ENCODE data around the gene ZNF219.

Gene ZNF219

GRCh38 chr14:21069388-21070082 is 28.9 kb downstream of the ZNF219 start:
- DNase-seq (ENCODE audit: low read depth in 2 of 2), result no peak

GRCh38 chr14:21068521-21069387 is 29.7 kb downstream of the ZNF219 start:
- DNase-seq (ENCODE audit: low read depth in 2 of 2), result peak in 1 of 2 donors; percentile 30

GRCh38 chr14:21066882-21067502 is 31.5 kb downstream of the ZNF219 start:
- no peak for DNase-seq (ENCODE audit: low read depth in 2 of 2)

GRCh38 chr14:21063479-21063878 is 35.0 kb downstream of the ZNF219 start:
- DNase-seq (ENCODE audit: low read depth in 2 of 2), result no peak

- DNase-seq (ENCODE audit: low read depth in 2 of 2), result no peak
These were observed 37.1 kb downstream of the ZNF219 start for GRCh38 chr14:21061347-21061668.

- DNase-seq (ENCODE audit: low read depth in 2 of 2), result no peak
These were observed 37.7 kb downstream of the ZNF219 start for GRCh38 chr14:21060614-21061346.

- DNase-seq (ENCODE audit: low read depth in 2 of 2), result no peak
These were observed 38.4 kb downstream of the ZNF219 start for GRCh38 chr14:21059842-21060613.

- no peak for DNase-seq (ENCODE audit: low read depth in 2 of 2)
These were observed 39.6 kb downstream of the ZNF219 start for GRCh38 chr14:21058903-21059302.

- DNase-seq (ENCODE audit: low read depth in 2 of 2), result no peak
These were observed 40.4 kb downstream of the ZNF219 start, which contains the start of gene RNASE8 for GRCh38 chr14:21057803-21058675. Gene RNASE8 (plus strand): TSS chr14:21057822. CDS start chr14:21057893, 71 bp downstream.

- DNase-seq (ENCODE audit: low read depth in 2 of 2), result no peak
These were observed 41.8 kb downstream of the ZNF219 start for GRCh38 chr14:21056520-21057163.

GRCh38 chr14:21055432-21056117 is 42.9 kb downstream of the ZNF219 start:
- DNase-seq (ENCODE audit: low read depth in 2 of 2), result no peak

GRCh38 chr14:21054768-21055145 is 43.7 kb downstream of the ZNF219 start:
- DNase-seq (ENCODE audit: low read depth in 2 of 2), result no peak

GRCh38 chr14:21054123-21054767 is 44.2 kb downstream of the ZNF219 start:
- DNase-seq (ENCODE audit: low read depth in 2 of 2), result no peak

- DNase-seq (ENCODE audit: low read depth in 2 of 2), result no peak
These were observed 45.0 kb downstream of the ZNF219 start for GRCh38 chr14:21053184-21054122.

- no peak for DNase-seq (ENCODE audit: low read depth in 2 of 2)
These were observed 47.9 kb downstream of the ZNF219 start for GRCh38 chr14:21050597-21050996.

- no peak for DNase-seq (ENCODE audit: low read depth in 2 of 2)
These were observed 49.2 kb downstream of the ZNF219 start for GRCh38 chr14:21049271-21049673.

GRCh38 chr14:21048638-21049037 is 49.8 kb downstream of the ZNF219 start:
- no peak for DNase-seq (ENCODE audit: low read depth in 2 of 2)
